Measurements from ENCODE around the gene ATG10.
A peak's percentile ranks its signal among the peaks of the same experiment; 100 is the strongest.

Gene ATG10

GRCh38 chr5:82106207-82106606 is 134.4 kb downstream of the ATG10 start:
- Histone ChIP-seq H3K79me2 (ENCODE audit: insufficient read depth, low read length) (peaks cover 7% of the 10 kb centered on the region; the same call in 1 of the 2 replicates), H3K4me3 (ENCODE audit: low read depth in 1 of 2, low read length in 2 of 2) (no peak overlapping the region), H3K9me3 (ENCODE audit: insufficient read depth, low read length, severe bottlenecking) (no peaks in the 10 kb centered on the region), H3K27ac (ENCODE audit: low read length) (no peak overlapping the region), H3K27me3 (ENCODE audit: insufficient read depth, low read length, poor library complexity) (no peaks in the 10 kb centered on the region), H3K36me3 (ENCODE audit: insufficient read depth, low read length) (peaks cover 3% of the 10 kb centered on the region; the same call in 1 of the 2 replicates), H3K4me2 (ENCODE audit: insufficient read depth, low read length) (no peak overlapping the region), H3K9ac (ENCODE audit: low read depth, low read length) (no peak overlapping the region), H2AFZ (ENCODE audit: low read depth, low read length) (no peak overlapping the region), H4K20me1 (ENCODE audit: insufficient read depth, low read length) (no peaks in the 10 kb centered on the region), H3K4me1 (ENCODE audit: insufficient read depth, low read length) (peaks cover 4% of the 10 kb centered on the region)
- ATAC-seq (ENCODE audit: insufficient read depth, low read depth) (peak; percentile 49; the same call in 1 of the 3 replicates), DNase-seq (no peak)
- no peak for TF ChIP-seq CTCF (IDR thresholded peaks at IDR 0.05; ENCODE audit: borderline replicate concordance, extremely low read depth, low read length, poor library complexity, severe bottlenecking)
- TF ChIP-seq EZH2 (IDR thresholded peaks at IDR 0.05; ENCODE audit: borderline replicate concordance, low read depth, low read length, severe bottlenecking): no peak

GRCh38 chr5:82106756-82107155 is 134.9 kb downstream of the ATG10 start:
- no peak for ATAC-seq (ENCODE audit: insufficient read depth, low read depth)
- no peak overlapping the region for H3K4me3 ChIP-seq (ENCODE audit: low read depth in 1 of 2, low read length in 2 of 2)
- H3K9me3 ChIP-seq (ENCODE audit: insufficient read depth, low read length, severe bottlenecking): no peaks in the 10 kb centered on the region
- H3K27ac ChIP-seq (ENCODE audit: low read length): no peak overlapping the region
- H3K36me3 ChIP-seq (ENCODE audit: insufficient read depth, low read length): peaks cover 3% of the 10 kb centered on the region; the same call in 1 of the 2 replicates
- H3K9ac ChIP-seq (ENCODE audit: low read depth, low read length): no peak overlapping the region
- TF ChIP-seq CTCF (IDR thresholded peaks at IDR 0.05; ENCODE audit: borderline replicate concordance, extremely low read depth, low read length, poor library complexity, severe bottlenecking): no peak
- TF ChIP-seq EZH2 (IDR thresholded peaks at IDR 0.05; ENCODE audit: borderline replicate concordance, low read depth, low read length, severe bottlenecking): no peak
- no peaks in the 10 kb centered on the region for H3K27me3 ChIP-seq (ENCODE audit: insufficient read depth, low read length, poor library complexity)
- no peak for DNase-seq
- H2AFZ ChIP-seq (ENCODE audit: low read depth, low read length): no peak overlapping the region
- no peaks in the 10 kb centered on the region; the same call in 1 of the 2 replicates for H3K4me1 ChIP-seq (ENCODE audit: insufficient read depth, low read length)
- peaks cover 7% of the 10 kb centered on the region; the same call in 1 of the 2 replicates for H3K79me2 ChIP-seq (ENCODE audit: insufficient read depth, low read length)
- H4K20me1 ChIP-seq (ENCODE audit: insufficient read depth, low read length): no peaks in the 10 kb centered on the region
- no peak overlapping the region for H3K4me2 ChIP-seq (ENCODE audit: insufficient read depth, low read length)

- no peak overlapping the region for H3K27ac ChIP-seq (ENCODE audit: low read length)
- no peak overlapping the region for H2AFZ ChIP-seq (ENCODE audit: low read depth, low read length)
- peaks cover 7% of the 10 kb centered on the region; the same call in 1 of the 2 replicates for H3K79me2 ChIP-seq (ENCODE audit: insufficient read depth, low read length)
- H4K20me1 ChIP-seq (ENCODE audit: insufficient read depth, low read length): no peaks in the 10 kb centered on the region
- no peaks in the 10 kb centered on the region for H3K9me3 ChIP-seq (ENCODE audit: insufficient read depth, low read length, severe bottlenecking)
- DNase-seq: no peak
- TF ChIP-seq CTCF (IDR thresholded peaks at IDR 0.05; ENCODE audit: borderline replicate concordance, extremely low read depth, low read length, poor library complexity, severe bottlenecking) (peak; percentile 46), EZH2 (IDR thresholded peaks at IDR 0.05; ENCODE audit: borderline replicate concordance, low read depth, low read length, severe bottlenecking) (no peak)
- no peak overlapping the region for H3K9ac ChIP-seq (ENCODE audit: low read depth, low read length)
- peaks cover 3% of the 10 kb centered on the region; the same call in 1 of the 2 replicates for H3K36me3 ChIP-seq (ENCODE audit: insufficient read depth, low read length)
- no peak overlapping the region for H3K4me2 ChIP-seq (ENCODE audit: insufficient read depth, low read length)
- no peak; the same call in 2 of the 3 replicates for ATAC-seq (ENCODE audit: insufficient read depth, low read depth)
- no peaks in the 10 kb centered on the region; the same call in 1 of the 2 replicates for H3K4me1 ChIP-seq (ENCODE audit: insufficient read depth, low read length)
- H3K27me3 ChIP-seq (ENCODE audit: insufficient read depth, low read length, poor library complexity): no peaks in the 10 kb centered on the region
- H3K4me3 ChIP-seq (ENCODE audit: low read depth in 1 of 2, low read length in 2 of 2): no peak overlapping the region
Measured at GRCh38 chr5:82107267-82107666, 135.4 kb downstream of the ATG10 start.
